Trophoblast cell (in vitro differentiated cells and primary cell): Measurements from ENCODE around the gene ADAM8.
A peak's percentile ranks its signal among the peaks of the same experiment; 100 is the strongest.

Experiments
- DNase-seq, 2 donors: peaks; one replicate each; pipeline ENCODE4 v3.0.0-alpha.2; 2016
- H2AFZ ChIP-seq: 2 replicates; pipeline ENCODE4 v1.6.1; 2013; ENCODE audit warnings: low read length, moderate library complexity, mild to moderate bottlenecking; ENCODE audit not compliant: insufficient read depth, poor library complexity
- H2AK5ac ChIP-seq: 2 replicates; pipeline ENCODE4 v1.6.1; 2013; ENCODE audit warnings: mild to moderate bottlenecking, low read length
- H2BK120ac ChIP-seq: 2 replicates; pipeline ENCODE4 v1.6.1; 2013; ENCODE audit warnings: low read length, mild to moderate bottlenecking, moderate library complexity; ENCODE audit not compliant: insufficient read depth, poor library complexity
- H2BK12ac ChIP-seq: 2 replicates; pipeline ENCODE4 v1.6.1; 2013; ENCODE audit warnings: mild to moderate bottlenecking, low read length, moderate library complexity
- H2BK5ac ChIP-seq: 2 replicates; pipeline ENCODE4 v1.6.1; 2013; ENCODE audit warnings: low read length, low read depth, moderate library complexity, mild to moderate bottlenecking; ENCODE audit not compliant: poor library complexity
- H3K14ac ChIP-seq: 2 replicates; pipeline ENCODE4 v1.6.1; 2013; ENCODE audit warnings: mild to moderate bottlenecking, low read length
- H3K18ac ChIP-seq: 2 replicates; pipeline ENCODE4 v1.6.1; 2013; ENCODE audit warnings: mild to moderate bottlenecking, low read length
- H3K23ac ChIP-seq: 2 replicates; pipeline ENCODE4 v1.6.1; 2013; ENCODE audit warnings: low read length
- H3K27ac ChIP-seq: 2 replicates; pipeline ENCODE4 v1.5.1; 2013; ENCODE audit warnings: low read depth, mild to moderate bottlenecking, inconsistent platforms, low read length, moderate library complexity
- H3K27me3 ChIP-seq: 2 replicates; pipeline ENCODE4 v1.6.1; 2013; ENCODE audit warnings: inconsistent platforms, mild to moderate bottlenecking, low read length, moderate library complexity; ENCODE audit not compliant: insufficient read depth
- H3K36me3 ChIP-seq, 2 experiments: 1 replicate in 1 of 2; 2 replicates in 1 of 2; pipeline ENCODE4 v1.6.1; 2013; ENCODE audit warnings: low read length in 2 of 2, mild to moderate bottlenecking in 2 of 2, moderate library complexity in 1 of 2; ENCODE audit not compliant: insufficient read depth in 2 of 2, control insufficient read depth in 1 of 2
- H3K4ac ChIP-seq: 2 replicates; pipeline ENCODE4 v1.6.1; 2013; ENCODE audit warnings: low read depth, mild to moderate bottlenecking, low read length, moderate library complexity
- H3K4me1 ChIP-seq, 2 experiments: 1 replicate in 1 of 2; 2 replicates in 1 of 2; pipeline ENCODE4 v1.6.1; 2013; ENCODE audit warnings: low read length in 2 of 2, mild to moderate bottlenecking in 2 of 2, moderate library complexity in 1 of 2; ENCODE audit not compliant: insufficient read depth in 2 of 2, control insufficient read depth in 1 of 2
- H3K4me2 ChIP-seq: 2 replicates; pipeline ENCODE4 v1.6.1; 2013; ENCODE audit warnings: inconsistent platforms, mild to moderate bottlenecking, low read length, moderate library complexity
- H3K4me3 ChIP-seq: 2 replicates; pipeline ENCODE4 v1.5.1; 2013; ENCODE audit warnings: mild to moderate bottlenecking, low read depth, low read length, inconsistent platforms
- H3K79me1 ChIP-seq: one replicate; pipeline ENCODE4 v1.6.1; 2013; ENCODE audit warnings: low read length
- H3K79me2 ChIP-seq: 2 replicates; pipeline ENCODE4 v1.6.1; 2013; ENCODE audit warnings: low read length, mild to moderate bottlenecking; ENCODE audit not compliant: control insufficient read depth, insufficient read depth, poor library complexity
- H3K9ac ChIP-seq: 2 replicates; pipeline ENCODE4 v1.6.1; 2013; ENCODE audit warnings: mild to moderate bottlenecking, low read length
- H3K9me3 ChIP-seq: 2 replicates; pipeline ENCODE4 v1.6.1; 2013; ENCODE audit warnings: low read depth, mild to moderate bottlenecking, control low read depth, inconsistent platforms, low read length; ENCODE audit not compliant: insufficient read depth
- H4K12ac ChIP-seq: 2 replicates; pipeline ENCODE4 v1.6.1; 2013; ENCODE audit warnings: low read depth, mild to moderate bottlenecking, low read length, moderate library complexity
- H4K8ac ChIP-seq: 2 replicates; pipeline ENCODE4 v1.6.1; 2013; ENCODE audit warnings: low read depth, mild to moderate bottlenecking, low read length, moderate library complexity
- H4K91ac ChIP-seq: one replicate; pipeline ENCODE4 v1.6.1; 2013; ENCODE audit warnings: low read depth, mild to moderate bottlenecking, low read length, moderate library complexity
- WGBS: extraction: QIAGEN DNeasy Blood & Tissue Kit; methylation state at CpG from one replicate; pipeline ENCODE4 v1.1.7; 2013; ENCODE audit warnings: missing lambda C conversion rate; ENCODE audit not compliant: insufficient read length, insufficient coverage; ENCODE audit errors: extremely low coverage; 5-methylcytosine and 5-hydroxymethylcytosine counted together

Gene ADAM8

GRCh38 chr10:133221331-133221730 lies 55.3 kb downstream of the ADAM8 start:
- H4K8ac ChIP-seq = no peak overlapping the region
- H3K4ac ChIP-seq = no peak overlapping the region
- no peak overlapping the region for H3K4me3 ChIP-seq
- no peaks in the 10 kb centered on the region for H3K36me3 ChIP-seq
- H3K79me2 ChIP-seq = no peaks in the 10 kb centered on the region
- no peak for DNase-seq
- H2BK5ac ChIP-seq = no peak overlapping the region
- H3K4me2 ChIP-seq = no peak overlapping the region
- H3K27ac ChIP-seq = no peak overlapping the region
- H2BK12ac ChIP-seq = no peak overlapping the region
- H4K91ac ChIP-seq = no peak overlapping the region
- H4K12ac ChIP-seq = no peak overlapping the region
- no peak overlapping the region for H2AK5ac ChIP-seq
- no peak overlapping the region for H3K18ac ChIP-seq
- H3K27me3 ChIP-seq = no peaks in the 10 kb centered on the region
- no CpG with 5 or more reads among the region's 11 CpGs for WGBS
- no peak overlapping the region for H3K14ac ChIP-seq
- no peak overlapping the region for H2BK120ac ChIP-seq
- no peaks in the 10 kb centered on the region for H3K9me3 ChIP-seq
- no peaks in the 10 kb centered on the region for H3K4me1 ChIP-seq
- no peak overlapping the region for H3K9ac ChIP-seq
- H3K23ac ChIP-seq = no peak overlapping the region
- no peak overlapping the region for H2AFZ ChIP-seq
- H3K79me1 ChIP-seq = peaks cover 2% of the 10 kb centered on the region

GRCh38 chr10:133219782-133220181 lies 56.9 kb downstream of the ADAM8 start:
- Histone ChIP-seq H3K79me1 (no peaks in the 10 kb centered on the region), H2BK5ac (no peak overlapping the region), H3K27me3 (no peaks in the 10 kb centered on the region), H3K79me2 (no peaks in the 10 kb centered on the region), H4K8ac (no peak overlapping the region), H3K18ac (no peak overlapping the region), H2AFZ (no peak overlapping the region), H4K91ac (no peak overlapping the region), H4K12ac (no peak overlapping the region), H3K27ac (no peak overlapping the region), H2AK5ac (no peak overlapping the region), H2BK120ac (no peak overlapping the region), H3K9ac (no peak overlapping the region), H3K9me3 (peaks cover under 1% of the 10 kb centered on the region), H3K36me3 (no peaks in the 10 kb centered on the region), H3K4me2 (peak overlapping the region; percentile 34), H3K23ac (no peak overlapping the region), H3K4me1 (no peaks in the 10 kb centered on the region), H3K4ac (no peak overlapping the region), H3K4me3 (no peak overlapping the region), H2BK12ac (no peak overlapping the region), H3K14ac (no peak overlapping the region)
- DNase-seq = no peak
- WGBS = no CpG with 5 or more reads among the region's 28 CpGs

GRCh38 chr10:133218891-133219290 lies 57.8 kb downstream of the ADAM8 start:
- H3K4me1 ChIP-seq = no peaks in the 10 kb centered on the region
- WGBS = no CpG with 5 or more reads among the region's 20 CpGs

GRCh38 chr10:133217800-133218589 lies 58.7 kb downstream of the ADAM8 start:
- Histone ChIP-seq H3K4ac (no peak overlapping the region), H3K4me3 (no peak overlapping the region), H3K27ac (no peak overlapping the region), H2BK5ac (no peak overlapping the region), H3K4me1 (no peaks in the 10 kb centered on the region), H3K9ac (no peak overlapping the region), H3K18ac (no peak overlapping the region), H3K9me3 (peaks cover 4% of the 10 kb centered on the region), H2BK12ac (no peak overlapping the region), H2AK5ac (no peak overlapping the region), H3K14ac (no peak overlapping the region), H3K23ac (no peak overlapping the region), H4K8ac (no peak overlapping the region), H2AFZ (no peak overlapping the region), H2BK120ac (no peak overlapping the region), H3K27me3 (no peaks in the 10 kb centered on the region), H3K36me3 (no peaks in the 10 kb centered on the region), H4K91ac (no peak overlapping the region), H3K4me2 (no peak overlapping the region), H3K79me1 (no peaks in the 10 kb centered on the region), H4K12ac (no peak overlapping the region), H3K79me2 (no peaks in the 10 kb centered on the region)
- DNase-seq = no peak
- no CpG with 5 or more reads among the region's 25 CpGs for WGBS

More at GRCh38 chr10:133218891-133219290, 57.8 kb downstream of the ADAM8 start:
- Histone ChIP-seq H3K9me3 (peaks cover 4% of the 10 kb centered on the region), H3K79me1 (no peaks in the 10 kb centered on the region), H4K8ac (no peak overlapping the region), H2AK5ac (no peak overlapping the region), H3K36me3 (no peaks in the 10 kb centered on the region), H3K27me3 (no peaks in the 10 kb centered on the region), H3K14ac (no peak overlapping the region), H2AFZ (no peak overlapping the region), H4K91ac (no peak overlapping the region), H3K79me2 (no peaks in the 10 kb centered on the region), H3K4ac (no peak overlapping the region), H3K4me2 (no peak overlapping the region), H3K27ac (no peak overlapping the region), H3K9ac (no peak overlapping the region), H3K23ac (no peak overlapping the region), H4K12ac (no peak overlapping the region), H3K18ac (no peak overlapping the region), H2BK120ac (no peak overlapping the region), H3K4me3 (no peak overlapping the region), H2BK12ac (no peak overlapping the region), H2BK5ac (no peak overlapping the region)
- peak; percentile 64 to 65 for DNase-seq
